ENCODE results near the gene PTPN21.

PTPN21 gene

GRCh38 chr14:88584451-88584850 lies 29.6 kb upstream of the PTPN21 start:
- no peak overlapping the region for H3K27ac ChIP-seq (ENCODE audit: low read depth, low read length)
- H3K9me3 ChIP-seq (ENCODE audit: control insufficient read depth in 1 of 2, low read length in 2 of 2): no peaks in the 10 kb centered on the region
- H3K4me1 ChIP-seq (ENCODE audit: control insufficient read depth in 1 of 2, insufficient read depth in 2 of 2, low read length in 2 of 2): no peaks in the 10 kb centered on the region
- H3K36me3 ChIP-seq (ENCODE audit: control insufficient read depth in 1 of 2, insufficient read depth in 2 of 2, low read length in 2 of 2): peaks cover 9 to 45% of the 10 kb centered on the region in 2 donors
- H3K4me3 ChIP-seq (ENCODE audit: low read depth in 1 of 2, low read length in 2 of 2): no peak overlapping the region
- H3K27me3 ChIP-seq (ENCODE audit: control insufficient read depth in 1 of 2, insufficient read depth in 2 of 2, low read length in 2 of 2): no peaks in the 10 kb centered on the region
- H3K9ac ChIP-seq (ENCODE audit: low read depth in 1 of 2, low read length in 2 of 2): no peak overlapping the region

- Histone ChIP-seq H3K36me3 (ENCODE audit: control insufficient read depth in 1 of 2, insufficient read depth in 2 of 2, low read length in 2 of 2) (peaks cover 39 to 85% of the 10 kb centered on the region in 2 donors), H3K4me1 (ENCODE audit: control insufficient read depth in 1 of 2, insufficient read depth in 2 of 2, low read length in 2 of 2) (no peaks in the 10 kb centered on the region), H3K27ac (ENCODE audit: low read depth, low read length) (no peak overlapping the region), H3K27me3 (ENCODE audit: control insufficient read depth in 1 of 2, insufficient read depth in 2 of 2, low read length in 2 of 2) (no peaks in the 10 kb centered on the region), H3K9me3 (ENCODE audit: control insufficient read depth in 1 of 2, low read length in 2 of 2) (no peaks in the 10 kb centered on the region), H3K9ac (ENCODE audit: low read depth in 1 of 2, low read length in 2 of 2) (no peak overlapping the region), H3K4me3 (ENCODE audit: low read depth in 1 of 2, low read length in 2 of 2) (no peak overlapping the region)
Observed at GRCh38 chr14:88576222-88576621, 21.4 kb upstream of the PTPN21 start.

- Histone ChIP-seq H3K4me3 (ENCODE audit: low read depth in 1 of 2, low read length in 2 of 2) (no peak overlapping the region), H3K27me3 (ENCODE audit: control insufficient read depth in 1 of 2, insufficient read depth in 2 of 2, low read length in 2 of 2) (no peaks in the 10 kb centered on the region), H3K9ac (ENCODE audit: low read depth in 1 of 2, low read length in 2 of 2) (no peak overlapping the region), H3K9me3 (ENCODE audit: control insufficient read depth in 1 of 2, low read length in 2 of 2) (no peaks in the 10 kb centered on the region), H3K27ac (ENCODE audit: low read depth, low read length) (no peak overlapping the region), H3K36me3 (ENCODE audit: control insufficient read depth in 1 of 2, insufficient read depth in 2 of 2, low read length in 2 of 2) (peaks cover 35 to 85% of the 10 kb centered on the region in 2 donors), H3K4me1 (ENCODE audit: control insufficient read depth in 1 of 2, insufficient read depth in 2 of 2, low read length in 2 of 2) (no peaks in the 10 kb centered on the region)
Observed at GRCh38 chr14:88572117-88572516, 17.3 kb upstream of the PTPN21 start.

GRCh38 chr14:88568196-88568595 lies 13.4 kb upstream of the PTPN21 start:
- Histone ChIP-seq H3K9ac (ENCODE audit: low read depth in 1 of 2, low read length in 2 of 2) (no peak overlapping the region), H3K36me3 (ENCODE audit: control insufficient read depth in 1 of 2, insufficient read depth in 2 of 2, low read length in 2 of 2) (peaks cover 19 to 48% of the 10 kb centered on the region in 2 donors), H3K27ac (ENCODE audit: low read depth, low read length) (no peak overlapping the region), H3K4me3 (ENCODE audit: low read depth in 1 of 2, low read length in 2 of 2) (no peak overlapping the region), H3K27me3 (ENCODE audit: control insufficient read depth in 1 of 2, insufficient read depth in 2 of 2, low read length in 2 of 2) (no peaks in the 10 kb centered on the region), H3K4me1 (ENCODE audit: control insufficient read depth in 1 of 2, insufficient read depth in 2 of 2, low read length in 2 of 2) (peaks cover 8 to 12% of the 10 kb centered on the region in 2 donors), H3K9me3 (ENCODE audit: control insufficient read depth in 1 of 2, low read length in 2 of 2) (no peaks in the 10 kb centered on the region)

- Histone ChIP-seq H3K9me3 (ENCODE audit: control insufficient read depth in 1 of 2, low read length in 2 of 2) (no peaks in the 10 kb centered on the region), H3K4me3 (ENCODE audit: low read depth in 1 of 2, low read length in 2 of 2) (no peak overlapping the region), H3K4me1 (ENCODE audit: control insufficient read depth in 1 of 2, insufficient read depth in 2 of 2, low read length in 2 of 2) (peaks cover 12 to 19% of the 10 kb centered on the region in 2 donors), H3K36me3 (ENCODE audit: control insufficient read depth in 1 of 2, insufficient read depth in 2 of 2, low read length in 2 of 2) (peaks cover 9 to 26% of the 10 kb centered on the region in 2 donors), H3K27me3 (ENCODE audit: control insufficient read depth in 1 of 2, insufficient read depth in 2 of 2, low read length in 2 of 2) (no peaks in the 10 kb centered on the region), H3K9ac (ENCODE audit: low read depth in 1 of 2, low read length in 2 of 2) (no peak overlapping the region), H3K27ac (ENCODE audit: low read depth, low read length) (no peak overlapping the region)
Observed at GRCh38 chr14:88565427-88565826, 10.6 kb upstream of the PTPN21 start.

- no peaks in the 10 kb centered on the region for H3K27me3 ChIP-seq (ENCODE audit: control insufficient read depth in 1 of 2, insufficient read depth in 2 of 2, low read length in 2 of 2)
- H3K9me3 ChIP-seq (ENCODE audit: control insufficient read depth in 1 of 2, low read length in 2 of 2): no peaks in the 10 kb centered on the region
- H3K4me3 ChIP-seq (ENCODE audit: low read depth in 1 of 2, low read length in 2 of 2): peak overlapping the region; percentile 69 to 92
- no peak overlapping the region for H3K27ac ChIP-seq (ENCODE audit: low read depth, low read length)
- peak overlapping the region; percentile 52 to 79 for H3K9ac ChIP-seq (ENCODE audit: low read depth in 1 of 2, low read length in 2 of 2)
- H3K36me3 ChIP-seq (ENCODE audit: control insufficient read depth in 1 of 2, insufficient read depth in 2 of 2, low read length in 2 of 2): peaks cover 4 to 11% of the 10 kb centered on the region in 2 donors
- H3K4me1 ChIP-seq (ENCODE audit: control insufficient read depth in 1 of 2, insufficient read depth in 2 of 2, low read length in 2 of 2): peaks cover 12 to 19% of the 10 kb centered on the region in 2 donors
Observed at GRCh38 chr14:88563845-88564244, 9.0 kb upstream of the PTPN21 start.

- Histone ChIP-seq H3K9ac (ENCODE audit: low read depth in 1 of 2, low read length in 2 of 2) (peak within 1 kb of the TSS; percentile 79 to 94), H3K36me3 (ENCODE audit: control insufficient read depth in 1 of 2, insufficient read depth in 2 of 2, low read length in 2 of 2) (peaks cover 4% of the 10 kb centered on the region in 2 donors), H3K4me1 (ENCODE audit: control insufficient read depth in 1 of 2, insufficient read depth in 2 of 2, low read length in 2 of 2) (peaks cover 12 to 19% of the 10 kb centered on the region in 2 donors), H3K9me3 (ENCODE audit: control insufficient read depth in 1 of 2, low read length in 2 of 2) (no peaks in the 10 kb centered on the region), H3K27me3 (ENCODE audit: control insufficient read depth in 1 of 2, insufficient read depth in 2 of 2, low read length in 2 of 2) (no peaks in the 10 kb centered on the region), H3K4me3 (ENCODE audit: low read depth in 1 of 2, low read length in 2 of 2) (peak within 1 kb of the TSS; percentile 69 to 92), H3K27ac (ENCODE audit: low read depth, low read length) (peak within 1 kb of the TSS; percentile 94)
Observed at GRCh38 chr14:88562831-88563686, 8.3 kb upstream of the PTPN21 start, which contains the start of gene ZC3H14. Gene ZC3H14 (plus strand): TSS chr14:88563037. CDS start chr14:88563134, 97 bp downstream.

- Histone ChIP-seq H3K36me3 (ENCODE audit: control insufficient read depth in 1 of 2, insufficient read depth in 2 of 2, low read length in 2 of 2) (no peaks in the 10 kb centered on the region), H3K9ac (ENCODE audit: low read depth in 1 of 2, low read length in 2 of 2) (peak overlapping the region; percentile 48 to 79), H3K4me1 (ENCODE audit: control insufficient read depth in 1 of 2, insufficient read depth in 2 of 2, low read length in 2 of 2) (peaks cover 12 to 19% of the 10 kb centered on the region in 2 donors), H3K27me3 (ENCODE audit: control insufficient read depth in 1 of 2, insufficient read depth in 2 of 2, low read length in 2 of 2) (no peaks in the 10 kb centered on the region), H3K4me3 (ENCODE audit: low read depth in 1 of 2, low read length in 2 of 2) (peak overlapping the region; percentile 69 to 92), H3K27ac (ENCODE audit: low read depth, low read length) (peak overlapping the region; percentile 94), H3K9me3 (ENCODE audit: control insufficient read depth in 1 of 2, low read length in 2 of 2) (no peaks in the 10 kb centered on the region)
Observed at GRCh38 chr14:88562532-88562830, 7.7 kb upstream of the PTPN21 start.

- Histone ChIP-seq H3K4me1 (ENCODE audit: control insufficient read depth in 1 of 2, insufficient read depth in 2 of 2, low read length in 2 of 2) (peaks cover 17 to 23% of the 10 kb centered on the region in 2 donors), H3K9ac (ENCODE audit: low read depth in 1 of 2, low read length in 2 of 2) (no peak overlapping the region), H3K27ac (ENCODE audit: low read depth, low read length) (no peak overlapping the region)
Observed at GRCh38 chr14:88559852-88560251, 5.0 kb upstream of the PTPN21 start.

GRCh38 chr14:88556581-88556980 lies 1.8 kb upstream of the PTPN21 start:
- no peak overlapping the region for H3K4me3 ChIP-seq (ENCODE audit: low read depth in 1 of 2, low read length in 2 of 2)
- no peaks in the 10 kb centered on the region for H3K9me3 ChIP-seq (ENCODE audit: control insufficient read depth in 1 of 2, low read length in 2 of 2)
- no peaks in the 10 kb centered on the region for H3K36me3 ChIP-seq (ENCODE audit: control insufficient read depth in 1 of 2, insufficient read depth in 2 of 2, low read length in 2 of 2)
- H3K4me1 ChIP-seq (ENCODE audit: control insufficient read depth in 1 of 2, insufficient read depth in 2 of 2, low read length in 2 of 2): peaks cover 12 to 23% of the 10 kb centered on the region in 2 donors
- H3K27me3 ChIP-seq (ENCODE audit: control insufficient read depth in 1 of 2, insufficient read depth in 2 of 2, low read length in 2 of 2): peaks cover 3 to 4% of the 10 kb centered on the region in 2 donors
- no peak overlapping the region for H3K27ac ChIP-seq (ENCODE audit: low read depth, low read length)
- no peak overlapping the region for H3K9ac ChIP-seq (ENCODE audit: low read depth in 1 of 2, low read length in 2 of 2)

More at GRCh38 chr14:88559852-88560251, 5.0 kb upstream of the PTPN21 start:
- Histone ChIP-seq H3K36me3 (ENCODE audit: control insufficient read depth in 1 of 2, insufficient read depth in 2 of 2, low read length in 2 of 2) (no peaks in the 10 kb centered on the region), H3K27me3 (ENCODE audit: control insufficient read depth in 1 of 2, insufficient read depth in 2 of 2, low read length in 2 of 2) (no peaks in the 10 kb centered on the region), H3K9me3 (ENCODE audit: control insufficient read depth in 1 of 2, low read length in 2 of 2) (no peaks in the 10 kb centered on the region), H3K4me3 (ENCODE audit: low read depth in 1 of 2, low read length in 2 of 2) (no peak overlapping the region)

Data from duodenal mucosa (tissue), 2 donors.